Measurements from ENCODE around the gene FKBP8.

GRCh38 chr19:18484992-18485391, 58.4 kb downstream of the FKBP8 start:
- TF ChIP-seq CTCF (IDR thresholded peaks at IDR 0.05; ENCODE audit: low read depth, low read length) (no peak), POLR2A (IDR thresholded peaks at IDR 0.05; ENCODE audit: extremely low read depth, insufficient read length) (no peak), MYC (IDR thresholded peaks at IDR 0.05; ENCODE audit: low read depth, low read length) (no peak), MAX (IDR thresholded peaks at IDR 0.05; ENCODE audit: low read depth, low read length) (no peak)
